IMR-90 (cell line): ENCODE measurements around the gene CACNA2D4.

Experiments
- CEBPB ChIP-seq: IDR thresholded peaks from 2 replicates; pipeline ENCODE4 v1.6.1; 2012; ENCODE audit warnings: low read depth, low read length, improper control_type of control experiment
- CTCF ChIP-seq: conservative IDR thresholded peaks from 2 replicates; pipeline ENCODE4 v1.5.1; 2012; ENCODE audit warnings: mild to moderate bottlenecking, low read depth, low read length, improper control_type of control experiment
- POLR2A ChIP-seq: IDR thresholded peaks from 2 replicates; pipeline ENCODE4 v1.6.1; 2012; ENCODE audit warnings: mild to moderate bottlenecking, low read depth, low read length
- SMC3 ChIP-seq: fragments of 150-350 bp; IDR thresholded peaks from 2 replicates; pipeline ENCODE4 v1.6.1; 2016; ENCODE audit warnings: low read depth, mild to moderate bottlenecking, antibody characterized with exemption, low read length, moderate library complexity

GRCh38 chr12:1811948-1812291 is 106.5 kb downstream of the CACNA2D4 start:
- TF ChIP-seq CTCF: no peak
- TF ChIP-seq POLR2A: no peak
- TF ChIP-seq CEBPB: no peak
- TF ChIP-seq SMC3: no peak
